CD4-positive, alpha-beta T cell (primary cell): ENCODE measurements around the gene CD72. TPM values are rescaled to one million over a fixed set of nuclear protein-coding genes. Genes with fewer than 3 reads are reported as not detected.
A peak's percentile ranks its signal among the peaks of the same experiment; 100 is the strongest.
"Not testable (repeated sequence)": the region's sequence is repeated elsewhere in the genome, so short reads cannot be mapped to it uniquely, and the experiment has no call there.

Source experiments
- ATAC-seq: fragments of 200-7000 bp; cut with Tn5 transposase; one replicate; pipeline ENCODE4 v1.10.0; 2022; ENCODE audit warnings: mild to moderate bottlenecking; ENCODE audit not compliant: poor library complexity
- CTCF ChIA-PET: fragments of 350-600 bp; sonication (Branson Sonifier 250); formaldehyde crosslinking; loops from one replicate; lab custom pipeline; 2021; ENCODE audit warnings: antibody characterized with exemption, inconsistent platforms; lab: Charles Lee
- POLR2A ChIA-PET: fragments of 350-600 bp; sonication (Branson Sonifier 250); formaldehyde crosslinking; loops from one replicate; lab custom pipeline; 2021; ENCODE audit warnings: antibody characterized with exemption, inconsistent platforms; lab: Charles Lee
- DNase-seq, 14 experiments: peaks; one replicate each; pipeline ENCODE4 v3.0.0-alpha.2; 2013 to 2020; ENCODE audit warnings: mixed read lengths in 2 of 14
- H3K27ac ChIP-seq, 2 donors: one replicate each; pipeline versions ENCODE4 v1.5.1 to v1.7.0; 2013; ENCODE audit warnings: low read length in 2 of 2, low read depth in 1 of 2, mild to moderate bottlenecking in 1 of 2
- H3K27me3 ChIP-seq, 2 experiments: 1 replicate in 1 of 2; 2 replicates in 1 of 2; pipeline versions ENCODE4 v1.6.1 to v1.7.0; 2013; ENCODE audit warnings: low read length in 2 of 2, control low read depth in 1 of 2, mild to moderate bottlenecking in 1 of 2, moderate library complexity in 1 of 2; ENCODE audit not compliant: insufficient read depth in 2 of 2, control insufficient read depth in 1 of 2
- H3K36me3 ChIP-seq: one replicate; pipeline ENCODE4 v1.6.1; 2013; ENCODE audit warnings: low read length, control low read depth; ENCODE audit not compliant: insufficient read depth
- H3K4me1 ChIP-seq: one replicate; pipeline ENCODE4 v1.6.1; 2013; ENCODE audit warnings: low read length, control low read depth; ENCODE audit not compliant: insufficient read depth
- H3K4me3 ChIP-seq: one replicate; pipeline ENCODE4 v1.5.1; 2013; ENCODE audit warnings: mild to moderate bottlenecking, low read length, moderate library complexity
- H3K9me3 ChIP-seq, 2 experiments: 1 replicate in 1 of 2; 2 replicates in 1 of 2; pipeline versions ENCODE4 v1.6.1 to v1.7.0; 2013; ENCODE audit warnings: low read length in 2 of 2, mild to moderate bottlenecking in 2 of 2, control low read depth in 1 of 2, moderate library complexity in 1 of 2; ENCODE audit not compliant: control insufficient read depth in 1 of 2, insufficient read depth in 1 of 2
- H3K27ac Mint-ChIP-seq: one replicate; pipeline ENCODE4 v1.8.0; 2020; ENCODE audit warnings: mixed read lengths
- H3K27me3 Mint-ChIP-seq: one replicate; pipeline ENCODE4 v1.8.0; 2021; ENCODE audit warnings: mixed read lengths
- H3K36me3 Mint-ChIP-seq: one replicate; pipeline ENCODE4 v1.8.0; 2021; ENCODE audit warnings: low read depth, mixed read lengths
- H3K4me1 Mint-ChIP-seq: one replicate; pipeline ENCODE4 v1.8.0; 2021; ENCODE audit warnings: low read depth, mixed read lengths
- H3K4me3 Mint-ChIP-seq: one replicate; pipeline ENCODE4 v1.8.0; 2020; ENCODE audit warnings: mild to moderate bottlenecking, mixed read lengths
- H3K9me3 Mint-ChIP-seq: one replicate; pipeline ENCODE4 v1.8.0; 2020; ENCODE audit warnings: mixed read lengths
- CTCF ChIP-seq: fragments of 200-600 bp; IDR thresholded peaks from one replicate; pipeline ENCODE4 v1.8.0; 2022; ENCODE audit warnings: antibody characterized with exemption, mild to moderate bottlenecking
- intact Hi-C, 2 experiments: fragments of 100-400 bp; cut with DNase I in 1 of 2; cut with micrococcal nuclease in 1 of 2; formaldehyde crosslinking; loops; one replicate each; pipeline versions ENCODE4 v1.15.1 to v1.9.0; 2023 to 2025; cut with DNase I, micrococcal nuclease
- total RNA-seq, 174 experiments: library from RNA in 2 of 174; stranded (reverse) in 2 of 174; gene quantifications; one replicate each; pipeline ENCODE4 v1.2.3 and lab custom pipeline; 2021 to 2026

Gene CD72
- total RNA-seq, 2 experiments from 2014 or later = 2.3 to 3.6 TPM

GRCh38 chr9:35643046-35643445, 24.8 kb upstream of the CD72 start:
- ChIA-PET CTCF (interaction anchor here (1.0 to 1.3 kb wide), 2 partner anchors 26 to 39 kb away, joined by 3 to 4 read pairs; no protein-coding TSS in a partner anchor), POLR2A (no interaction called here)
- peaks cover 22% of the 10 kb centered on the region for H3K36me3 Mint-ChIP-seq
- Histone ChIP-seq H3K4me3 (no peak overlapping the region), H3K9me3 (no peaks in the 10 kb centered on the region), H3K27ac (no peak overlapping the region), H3K4me1 (peaks cover 51% of the 10 kb centered on the region), H3K27me3 (no peaks in the 10 kb centered on the region), H3K36me3 (no peaks in the 10 kb centered on the region)
- DNase-seq (no peak), ATAC-seq (no peak)
- TF ChIP-seq CTCF = no peak
- H3K27ac Mint-ChIP-seq = peak overlapping the region; percentile 51
- H3K4me3 Mint-ChIP-seq = peak overlapping the region; percentile 20
- intact Hi-C loops = no loop called here
- H3K27me3 Mint-ChIP-seq = no peaks in the 10 kb centered on the region
- H3K9me3 Mint-ChIP-seq = no peaks in the 10 kb centered on the region
- peaks cover 69% of the 10 kb centered on the region for H3K4me1 Mint-ChIP-seq

- H3K4me3 Mint-ChIP-seq, H3K27ac ChIP-seq, DNase-seq, H3K9me3 ChIP-seq, H3K27me3 Mint-ChIP-seq, CTCF ChIA-PET, H3K36me3 ChIP-seq, intact Hi-C loops, H3K9me3 Mint-ChIP-seq, POLR2A ChIA-PET, H3K27me3 ChIP-seq, ATAC-seq, H3K4me3 ChIP-seq: not testable (repeated sequence)
- H3K4me1 ChIP-seq = peaks cover 50% of the 10 kb centered on the region
- Mint-ChIP-seq H3K4me1 (peaks cover 73% of the 10 kb centered on the region), H3K36me3 (peaks cover 14% of the 10 kb centered on the region), H3K27ac (peak overlapping the region; percentile 51)
Observed at GRCh38 chr9:35641478-35641877, 23.3 kb upstream of the CD72 start.

GRCh38 chr9:35640431-35640830, 22.2 kb upstream of the CD72 start:
- ChIA-PET POLR2A (interaction anchor here (0.9 to 1.9 kb wide), 2 partner anchors 21 to 23 kb away, joined by 3 to 7 read pairs; no protein-coding TSS in a partner anchor), CTCF (interaction anchor here (2.0 kb wide), 1 partner anchor 37 kb away, joined by 5 read pairs; no protein-coding TSS in a partner anchor)
- Mint-ChIP-seq H3K4me1 (peaks cover 74% of the 10 kb centered on the region), H3K27ac (peak overlapping the region; percentile 65), H3K4me3 (peak overlapping the region; percentile 42)
- intact Hi-C loops, H3K27me3 ChIP-seq, DNase-seq, H3K27ac ChIP-seq, H3K36me3 Mint-ChIP-seq, H3K4me3 ChIP-seq, H3K36me3 ChIP-seq, H3K9me3 ChIP-seq, H3K27me3 Mint-ChIP-seq, H3K9me3 Mint-ChIP-seq, ATAC-seq: not testable (repeated sequence)
- peaks cover 50% of the 10 kb centered on the region for H3K4me1 ChIP-seq

GRCh38 chr9:35639631-35640030, 21.4 kb upstream of the CD72 start:
- Histone ChIP-seq H3K27me3 (no peaks in the 10 kb centered on the region), H3K9me3 (no peaks in the 10 kb centered on the region), H3K4me3 (no peak overlapping the region), H3K27ac (no peak overlapping the region), H3K4me1 (peaks cover 43% of the 10 kb centered on the region), H3K36me3 (no peaks in the 10 kb centered on the region)
- H3K27me3 Mint-ChIP-seq = no peaks in the 10 kb centered on the region
- ChIA-PET CTCF (interaction anchor here (1.0 to 2.0 kb wide), 4 partner anchors 8 to 36 kb away, joined by 3 to 5 read pairs (median 4); partner anchors contain the start of genes CCDC107 and RMRP), POLR2A (interaction anchor here (0.6 to 1.9 kb wide), 5 partner anchors 8 to 93 kb away, joined by 3 to 7 read pairs (median 3); partner anchors contain the start of genes CREB3 and TLN1)
- H3K4me3 Mint-ChIP-seq = peak overlapping the region; percentile 42
- peak overlapping the region; percentile 73 for H3K27ac Mint-ChIP-seq
- peaks cover 73% of the 10 kb centered on the region for H3K4me1 Mint-ChIP-seq
- ATAC-seq (no peak), DNase-seq (no peak)
- peaks cover 8% of the 10 kb centered on the region for H3K36me3 Mint-ChIP-seq
- H3K9me3 Mint-ChIP-seq = no peaks in the 10 kb centered on the region
- no peak for TF ChIP-seq CTCF
- intact Hi-C loops = no loop called here

- H3K4me3 ChIP-seq, H3K36me3 ChIP-seq, H3K9me3 ChIP-seq, H3K27me3 ChIP-seq, intact Hi-C loops, H3K36me3 Mint-ChIP-seq, H3K27ac ChIP-seq, DNase-seq, H3K27me3 Mint-ChIP-seq, H3K9me3 Mint-ChIP-seq: not testable (repeated sequence)
- ChIA-PET POLR2A (interaction anchor here (1.0 to 1.9 kb wide), 5 partner anchors 8 to 93 kb away, joined by 3 to 7 read pairs (median 5); partner anchors contain the start of genes CCDC107, CREB3, RMRP and TLN1), CTCF (interaction anchor here (1.0 to 2.0 kb wide), 4 partner anchors 8 to 36 kb away, joined by 3 to 5 read pairs (median 4); partner anchors contain the start of genes CCDC107 and RMRP)
- peak overlapping the region; percentile 42 for H3K4me3 Mint-ChIP-seq
- peak; percentile 24 for ATAC-seq
- peak overlapping the region; percentile 73 for H3K27ac Mint-ChIP-seq
- H3K4me1 Mint-ChIP-seq = peaks cover 70% of the 10 kb centered on the region
- H3K4me1 ChIP-seq = peaks cover 39% of the 10 kb centered on the region
Observed at GRCh38 chr9:35639225-35639624, 21.0 kb upstream of the CD72 start.
